CD4-positive, alpha-beta T cell treated with Interleukin-17A for 1 hour (primary cell): Measurements from ENCODE around the gene KAT2B.
A peak's percentile ranks its signal among the peaks of the same experiment; 100 is the strongest.
"Not testable (repeated sequence)": the region's sequence is repeated elsewhere in the genome, so short reads cannot be mapped to it uniquely, and the experiment has no call there.

Experiments used
- DNase-seq: peaks from one replicate; pipeline ENCODE4 v3.0.0-alpha.2; 2020

KAT2B gene

DNA sequence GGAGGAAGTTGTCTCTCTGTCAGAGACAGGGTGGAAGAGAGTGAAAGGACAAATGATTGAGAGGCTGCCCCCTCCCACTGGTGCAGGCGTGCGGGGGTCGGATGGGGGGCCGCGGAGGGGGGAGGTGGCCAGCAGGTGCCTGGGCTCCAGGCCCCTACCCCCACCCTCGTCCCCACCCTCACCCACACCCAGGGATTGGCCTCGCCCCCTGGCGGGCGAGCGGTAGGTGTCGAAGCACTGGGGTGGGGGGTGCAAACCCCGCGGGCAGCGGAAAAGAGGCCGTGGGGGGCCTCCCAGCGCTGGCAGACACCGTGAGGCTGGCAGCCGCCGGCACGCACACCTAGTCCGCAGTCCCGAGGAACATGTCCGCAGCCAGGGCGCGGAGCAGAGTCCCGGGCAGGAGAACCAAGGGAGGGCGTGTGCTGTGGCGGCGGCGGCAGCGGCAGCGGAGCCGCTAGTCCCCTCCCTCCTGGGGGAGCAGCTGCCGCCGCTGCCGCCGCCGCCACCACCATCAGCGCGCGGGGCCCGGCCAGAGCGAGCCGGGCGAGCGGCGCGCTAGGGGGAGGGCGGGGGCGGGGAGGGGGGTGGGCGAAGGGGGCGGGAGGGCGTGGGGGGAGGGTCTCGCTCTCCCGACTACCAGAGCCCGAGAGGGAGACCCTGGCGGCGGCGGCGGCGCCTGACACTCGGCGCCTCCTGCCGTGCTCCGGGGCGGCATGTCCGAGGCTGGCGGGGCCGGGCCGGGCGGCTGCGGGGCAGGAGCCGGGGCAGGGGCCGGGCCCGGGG is at the start of gene KAT2B:
Gene KAT2B (plus strand): TSS at position 682 of the 783 bp plus-strand sequence. CDS start 32 bp downstream, at position 714.
- DNase-seq: peak; percentile 86

DNA sequence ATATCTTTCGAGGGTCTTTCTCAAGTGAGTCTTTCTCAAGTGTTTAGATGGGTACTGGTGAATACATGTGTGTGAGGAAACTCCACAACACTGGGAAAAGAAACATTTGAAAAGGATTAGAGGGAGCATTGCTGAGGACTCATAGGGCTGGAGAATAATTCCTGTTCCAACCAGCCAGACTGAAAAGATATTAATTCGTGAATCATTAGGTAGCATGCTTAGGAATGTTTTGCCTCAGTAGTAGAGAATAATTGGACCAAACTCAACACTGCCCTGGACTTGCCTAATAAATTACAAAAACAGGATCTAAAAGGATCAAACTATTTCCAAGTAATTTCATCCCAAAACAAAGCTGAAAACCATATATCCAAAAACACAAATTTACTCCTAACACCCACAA is 45.5 kb upstream of the KAT2B start:
- no peak for DNase-seq

DNA sequence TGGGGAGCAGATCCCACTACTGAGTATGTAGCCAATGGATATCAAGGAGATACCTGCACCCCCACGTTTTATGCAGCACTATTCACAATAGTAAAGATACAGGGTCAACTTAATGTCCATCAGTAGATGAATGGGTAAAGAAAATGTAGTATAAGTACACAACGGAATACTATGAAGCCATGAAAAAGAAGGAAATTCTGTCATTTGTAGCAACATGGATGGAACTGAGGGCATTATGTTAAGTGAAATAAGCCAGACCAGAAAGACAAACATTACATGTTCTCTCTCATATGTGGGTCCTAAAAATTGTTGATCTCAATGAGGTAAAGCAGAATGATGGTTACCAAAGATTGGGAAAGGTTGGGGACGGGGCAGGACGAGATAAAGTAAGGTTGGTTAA is 42.7 kb upstream of the KAT2B start:
- no peak for DNase-seq

DNA sequence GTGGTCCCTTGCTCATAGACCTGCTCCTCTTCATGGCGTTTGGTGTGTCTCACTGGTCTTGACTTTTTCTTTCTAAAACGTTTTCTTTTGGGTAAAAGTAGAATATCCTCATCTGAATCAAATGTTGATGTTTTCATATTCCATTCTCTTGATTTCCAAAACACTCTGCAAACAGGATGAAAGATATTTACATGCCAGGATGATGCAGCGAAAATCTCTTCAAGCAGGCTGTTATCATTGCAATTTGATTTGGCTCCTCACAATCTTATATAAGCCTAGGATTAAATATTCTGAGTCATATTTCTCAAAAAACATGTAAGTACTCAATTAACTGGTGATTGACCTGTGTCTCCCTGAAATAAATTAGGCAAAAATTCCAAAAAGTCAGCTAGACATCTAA is 38.3 kb upstream of the KAT2B start:
- no peak for DNase-seq

- DNase-seq: no peak
These were observed 32.3 kb upstream of the KAT2B start for GRCh38 chr3:20007960-20008359.

GRCh38 chr3:20008646-20009045 is 31.6 kb upstream of the KAT2B start:
- no peak for DNase-seq

DNA sequence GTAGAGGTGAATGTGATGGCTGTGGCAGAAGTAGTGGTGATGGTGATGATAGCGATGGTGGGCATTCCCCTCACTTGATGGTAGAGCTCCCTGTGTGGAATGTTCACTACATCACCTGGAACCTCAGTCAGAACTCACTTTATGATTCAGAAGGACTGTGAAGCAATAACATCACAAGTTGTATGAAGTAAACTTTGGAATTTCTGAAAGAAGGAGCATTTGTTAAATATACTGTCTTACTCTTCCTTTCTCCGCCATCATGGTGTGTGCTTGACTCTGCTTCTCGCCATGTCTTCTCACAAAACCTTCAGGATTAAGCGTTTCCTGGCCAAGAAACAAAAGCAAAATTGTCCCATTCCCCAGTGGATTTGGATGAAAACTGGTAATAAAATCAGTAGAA is 28.1 kb upstream of the KAT2B start, which contains the start of gene PP2D1:
Gene PP2D1 (minus strand): TSS at position 101 of the 400 bp plus-strand sequence. CDS start 192 bp downstream, outside the sequence.
- DNase-seq: no peak

- no peak for DNase-seq
These were observed 26.9 kb upstream of the KAT2B start for GRCh38 chr3:20013396-20013795.

GRCh38 chr3:20015525-20015924 is 24.7 kb upstream of the KAT2B start:
- DNase-seq: no peak

GRCh38 chr3:20016076-20016475 is 24.2 kb upstream of the KAT2B start:
- DNase-seq: not testable (repeated sequence)

- no peak for DNase-seq
These were observed 17.2 kb upstream of the KAT2B start for GRCh38 chr3:20022954-20023622.

DNA sequence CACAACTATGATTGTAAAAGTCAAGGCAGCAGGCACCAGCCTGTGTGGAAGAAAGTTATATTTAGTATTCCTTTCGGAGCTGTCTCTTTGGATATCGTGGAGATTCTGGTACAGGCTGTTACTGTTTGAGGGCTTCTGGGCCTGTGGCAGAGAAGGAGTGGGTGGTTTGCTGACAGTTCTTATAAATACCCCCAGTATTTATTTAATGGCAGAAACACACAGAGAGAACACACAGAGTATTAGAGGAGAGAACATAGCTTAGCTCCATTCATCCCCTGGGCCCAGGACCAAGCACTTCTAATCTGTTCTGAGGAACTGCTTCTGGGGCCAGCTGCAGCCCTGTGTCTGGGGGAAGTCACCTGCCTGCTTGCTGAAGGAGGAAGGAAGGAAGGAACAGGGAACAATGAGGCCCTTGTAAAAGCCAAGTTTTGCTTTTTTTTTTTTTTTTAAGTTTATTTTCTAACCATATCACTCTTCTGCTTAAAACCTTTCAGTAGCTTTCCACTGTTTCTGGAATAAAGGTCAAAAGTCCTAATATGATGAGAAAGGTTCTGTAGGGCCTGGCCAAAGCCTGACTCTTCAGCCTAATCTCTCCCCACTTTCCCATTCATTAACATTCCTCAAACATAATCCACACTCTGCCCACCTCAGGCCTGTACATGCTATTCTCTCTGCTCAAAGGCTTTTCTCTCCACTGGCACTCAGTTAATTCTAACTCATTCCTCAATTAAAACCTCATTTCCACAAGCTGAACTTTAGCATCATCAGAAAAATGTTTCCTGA is 16.4 kb upstream of the KAT2B start:
- no peak for DNase-seq

DNA sequence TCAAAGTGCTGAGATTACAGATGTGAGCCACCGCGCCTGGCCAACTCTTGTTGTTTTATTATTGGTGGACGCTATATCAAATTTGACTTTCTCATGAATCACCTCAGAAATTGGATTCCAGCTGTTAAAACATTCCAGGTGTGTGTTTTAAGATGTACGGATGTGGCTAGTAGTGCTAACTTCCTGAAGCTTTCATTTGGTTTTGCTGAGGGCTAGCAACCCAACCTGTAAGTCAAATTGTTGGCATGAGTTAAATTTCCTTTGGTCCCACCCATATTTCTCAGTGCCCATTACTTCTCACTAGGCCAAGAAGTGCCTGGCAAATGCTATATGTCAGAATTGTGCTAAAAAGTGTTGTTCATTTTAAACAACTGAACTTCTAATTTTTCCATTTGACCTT is 13.1 kb upstream of the KAT2B start:
- no peak for DNase-seq

DNA sequence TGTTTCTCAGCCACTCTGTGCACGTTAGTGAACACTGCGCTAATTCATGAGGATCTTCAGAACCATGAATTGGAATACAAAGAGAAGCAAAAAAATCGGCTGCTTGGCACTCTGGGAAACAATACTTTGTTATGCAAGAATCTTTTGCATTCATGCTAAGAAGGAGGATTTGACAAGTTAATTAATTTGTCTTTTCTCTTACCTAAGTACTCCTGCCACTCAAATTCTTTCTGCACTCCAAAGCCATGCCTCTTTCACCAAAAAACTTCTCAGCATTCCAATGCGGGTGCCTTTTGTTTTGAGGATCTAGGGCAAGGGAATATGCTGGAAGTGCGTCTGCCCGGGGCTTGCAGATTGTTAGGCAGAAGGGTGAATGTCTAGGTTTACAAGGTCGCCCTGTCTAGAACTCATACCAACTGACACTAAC is 11.3 kb upstream of the KAT2B start:
- no peak for DNase-seq

- not testable (repeated sequence) for DNase-seq
These were observed 8.3 kb upstream of the KAT2B start for GRCh38 chr3:20031939-20032338.

GRCh38 chr3:20035019-20035418 is 5.2 kb upstream of the KAT2B start:
- no peak for DNase-seq

DNA sequence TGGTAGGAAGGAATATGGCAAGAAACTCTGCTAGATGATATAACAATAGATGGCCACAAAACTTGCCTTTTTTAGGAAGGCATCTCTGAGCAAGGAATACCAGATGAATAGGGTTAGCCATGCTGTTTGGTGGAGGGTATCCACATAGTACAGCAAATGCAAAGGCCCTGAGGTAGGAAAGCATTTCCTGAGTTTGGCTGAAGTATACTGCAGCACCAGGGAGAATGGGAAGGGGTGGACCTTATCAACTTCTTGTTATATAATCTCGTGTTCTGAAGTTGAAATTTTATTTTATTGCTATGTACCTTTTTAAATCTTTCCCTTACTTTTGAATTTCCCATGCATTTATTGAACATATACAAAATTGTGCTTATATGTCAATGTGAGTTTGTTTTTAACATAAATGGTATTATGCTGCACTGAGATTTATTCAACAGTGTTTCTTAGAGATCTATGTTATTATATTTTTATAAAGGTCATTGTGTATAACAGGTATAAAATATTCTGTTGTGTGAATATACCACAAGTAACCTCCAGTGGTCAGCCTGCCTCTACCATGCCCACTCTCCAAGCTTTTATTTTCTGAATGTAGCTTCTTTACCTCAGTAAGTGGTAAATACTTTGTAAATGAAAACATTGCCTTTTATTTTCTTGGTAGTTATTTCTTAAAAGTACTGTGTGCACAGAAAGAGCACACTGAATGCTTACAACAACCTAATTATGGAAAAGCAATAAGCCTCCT is 2.8 kb upstream of the KAT2B start:
- DNase-seq: no peak

GRCh38 chr3:20038699-20039465 is 1.4 kb upstream of the KAT2B start:
- no peak for DNase-seq

GRCh38 chr3:20039466-20039764 is 831 bp upstream of the KAT2B start:
- no peak for DNase-seq

GRCh38 chr3:20040548-20041196 is 426 bp downstream of the KAT2B start:
- DNase-seq: peak; percentile 72

GRCh38 chr3:20041197-20041780 is 1.0 kb downstream of the KAT2B start:
- peak; percentile 76 for DNase-seq
